ENCODE data around the gene PTPRR.

Gene PTPRR

DNA sequence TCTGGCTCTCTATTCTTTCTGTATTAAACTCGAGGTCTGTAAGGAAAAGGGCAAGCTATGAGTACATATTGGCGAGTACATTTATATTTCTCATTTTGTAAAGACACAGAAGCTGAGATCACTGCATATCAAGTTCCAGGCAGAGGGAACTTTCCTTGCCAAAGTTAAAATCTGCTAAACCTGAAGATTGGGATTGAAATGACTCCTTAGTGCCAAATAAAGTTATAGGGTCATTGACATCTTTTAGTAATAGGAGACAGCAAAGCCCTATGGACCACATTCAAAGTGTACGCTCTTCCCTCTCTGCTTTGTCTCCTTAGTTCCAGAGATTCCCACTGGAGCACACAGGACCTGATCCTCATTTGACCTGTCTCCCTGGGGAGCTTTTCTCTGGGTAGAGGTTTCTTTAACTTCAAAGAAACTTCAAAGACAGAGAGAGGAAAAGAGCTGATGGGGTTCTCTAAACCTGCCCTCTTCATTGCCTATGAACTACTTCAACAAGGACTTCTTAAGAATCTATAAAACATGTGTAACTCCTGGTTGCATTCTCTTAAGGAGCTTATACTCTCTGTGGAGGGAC lies 42.6 kb upstream of the PTPRR start:
- TF ChIP-seq, protein P1, sequence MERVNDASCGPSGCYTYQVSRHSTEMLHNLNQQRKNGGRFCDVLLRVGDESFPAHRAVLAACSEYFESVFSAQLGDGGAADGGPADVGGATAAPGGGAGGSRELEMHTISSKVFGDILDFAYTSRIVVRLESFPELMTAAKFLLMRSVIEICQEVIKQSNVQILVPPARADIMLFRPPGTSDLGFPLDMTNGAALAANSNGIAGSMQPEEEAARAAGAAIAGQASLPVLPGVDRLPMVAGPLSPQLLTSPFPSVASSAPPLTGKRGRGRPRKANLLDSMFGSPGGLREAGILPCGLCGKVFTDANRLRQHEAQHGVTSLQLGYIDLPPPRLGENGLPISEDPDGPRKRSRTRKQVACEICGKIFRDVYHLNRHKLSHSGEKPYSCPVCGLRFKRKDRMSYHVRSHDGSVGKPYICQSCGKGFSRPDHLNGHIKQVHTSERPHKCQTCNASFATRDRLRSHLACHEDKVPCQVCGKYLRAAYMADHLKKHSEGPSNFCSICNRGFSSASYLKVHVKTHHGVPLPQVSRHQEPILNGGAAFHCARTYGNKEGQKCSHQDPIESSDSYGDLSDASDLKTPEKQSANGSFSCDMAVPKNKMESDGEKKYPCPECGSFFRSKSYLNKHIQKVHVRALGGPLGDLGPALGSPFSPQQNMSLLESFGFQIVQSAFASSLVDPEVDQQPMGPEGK (CRISPR knock-in tag; IDR thresholded peaks at IDR 0.05; ENCODE audit: borderline replicate concordance): no peak
- TF ChIP-seq BACH2 (CRISPR knock-in tag; IDR thresholded peaks at IDR 0.05; ENCODE audit: borderline replicate concordance) (no peak), ARNTL (CRISPR knock-in tag; IDR thresholded peaks at IDR 0.05; ENCODE audit: borderline replicate concordance, low read depth) (no peak)
- ATAC-seq: no peak

DNA sequence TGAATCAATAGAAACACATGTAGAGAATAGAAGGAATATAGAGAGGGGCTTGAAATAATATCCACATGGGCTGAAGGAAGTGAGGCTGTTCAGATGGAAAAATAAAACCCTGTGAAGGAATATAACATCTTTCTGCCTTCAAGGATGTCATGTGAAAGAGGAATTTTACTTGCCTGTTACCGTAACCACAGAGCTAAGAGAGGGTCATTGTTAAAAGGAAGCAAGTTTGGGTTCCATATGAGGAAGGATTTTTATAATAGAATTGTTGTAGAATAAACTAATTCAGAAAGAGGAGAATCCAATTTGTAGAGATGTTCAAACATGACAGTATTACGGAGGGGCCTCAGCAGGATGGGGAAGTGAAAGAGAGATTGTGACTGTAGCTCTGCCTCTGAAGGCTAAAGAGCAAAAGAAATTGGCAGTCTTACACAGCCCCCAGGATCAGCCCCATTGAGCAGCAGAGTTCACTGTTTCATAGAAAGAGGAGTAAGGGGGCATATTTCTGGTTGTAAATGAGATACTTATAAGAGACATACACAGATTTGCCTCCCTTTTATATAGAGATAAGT lies 41.8 kb upstream of the PTPRR start:
- no peak for ATAC-seq
- no peak for TF ChIP-seq ZFP3 (CRISPR knock-in tag; IDR thresholded peaks at IDR 0.05)

DNA sequence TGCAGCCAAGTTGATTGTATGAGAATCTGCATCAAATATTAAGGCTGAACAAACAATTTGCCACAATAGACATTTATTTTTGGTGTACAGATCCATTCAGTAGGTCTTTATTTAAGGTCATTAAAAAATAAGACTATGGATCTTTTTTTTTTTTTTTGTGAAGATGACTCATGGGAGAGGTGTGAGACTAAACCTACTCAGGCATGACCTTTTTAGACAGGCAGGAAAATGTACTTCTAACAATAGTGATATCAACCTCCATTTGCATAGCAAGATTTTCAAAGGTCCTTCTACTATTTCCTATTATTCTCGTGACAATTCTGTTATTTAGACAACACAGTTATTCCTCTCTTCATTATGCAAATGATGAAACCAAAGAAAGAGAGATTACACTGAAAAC lies 39.9 kb upstream of the PTPRR start:
- ATAC-seq: no peak
- TF ChIP-seq, protein P2, sequence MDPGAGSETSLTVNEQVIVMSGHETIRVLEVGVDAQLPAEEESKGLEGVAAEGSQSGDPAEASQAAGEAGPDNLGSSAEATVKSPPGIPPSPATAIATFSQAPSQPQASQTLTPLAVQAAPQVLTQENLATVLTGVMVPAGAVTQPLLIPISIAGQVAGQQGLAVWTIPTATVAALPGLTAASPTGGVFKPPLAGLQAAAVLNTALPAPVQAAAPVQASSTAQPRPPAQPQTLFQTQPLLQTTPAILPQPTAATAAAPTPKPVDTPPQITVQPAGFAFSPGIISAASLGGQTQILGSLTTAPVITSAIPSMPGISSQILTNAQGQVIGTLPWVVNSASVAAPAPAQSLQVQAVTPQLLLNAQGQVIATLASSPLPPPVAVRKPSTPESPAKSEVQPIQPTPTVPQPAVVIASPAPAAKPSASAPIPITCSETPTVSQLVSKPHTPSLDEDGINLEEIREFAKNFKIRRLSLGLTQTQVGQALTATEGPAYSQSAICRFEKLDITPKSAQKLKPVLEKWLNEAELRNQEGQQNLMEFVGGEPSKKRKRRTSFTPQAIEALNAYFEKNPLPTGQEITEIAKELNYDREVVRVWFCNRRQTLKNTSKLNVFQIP (CRISPR knock-in tag; IDR thresholded peaks at IDR 0.05; ENCODE audit: borderline replicate concordance, low read depth): no peak
- TF ChIP-seq OSR1 (CRISPR knock-in tag; IDR thresholded peaks at IDR 0.05) (no peak), ESRRG (CRISPR knock-in tag; IDR thresholded peaks at IDR 0.05) (no peak), ZNF70 (CRISPR knock-in tag; IDR thresholded peaks at IDR 0.05) (no peak), TCF4 (CRISPR knock-in tag; IDR thresholded peaks at IDR 0.05; ENCODE audit: borderline replicate concordance) (no peak), TOX (CRISPR knock-in tag; IDR thresholded peaks at IDR 0.05; ENCODE audit: borderline replicate concordance) (no peak), ZFP3 (CRISPR knock-in tag; IDR thresholded peaks at IDR 0.05) (no peak), CSDC2 (CRISPR knock-in tag; IDR thresholded peaks at IDR 0.05) (no peak), ZNF8 (CRISPR knock-in tag; IDR thresholded peaks at IDR 0.05) (no peak), ZFP30 (CRISPR knock-in tag; IDR thresholded peaks at IDR 0.05) (no peak), BACH2 (CRISPR knock-in tag; IDR thresholded peaks at IDR 0.05; ENCODE audit: borderline replicate concordance) (no peak), ZNF565 (CRISPR knock-in tag; conservative IDR thresholded peaks at IDR 0.05; ENCODE audit: low read depth) (no peak), SNAI2 (CRISPR knock-in tag; IDR thresholded peaks at IDR 0.05) (no peak)
- TF ChIP-seq, protein P3, sequence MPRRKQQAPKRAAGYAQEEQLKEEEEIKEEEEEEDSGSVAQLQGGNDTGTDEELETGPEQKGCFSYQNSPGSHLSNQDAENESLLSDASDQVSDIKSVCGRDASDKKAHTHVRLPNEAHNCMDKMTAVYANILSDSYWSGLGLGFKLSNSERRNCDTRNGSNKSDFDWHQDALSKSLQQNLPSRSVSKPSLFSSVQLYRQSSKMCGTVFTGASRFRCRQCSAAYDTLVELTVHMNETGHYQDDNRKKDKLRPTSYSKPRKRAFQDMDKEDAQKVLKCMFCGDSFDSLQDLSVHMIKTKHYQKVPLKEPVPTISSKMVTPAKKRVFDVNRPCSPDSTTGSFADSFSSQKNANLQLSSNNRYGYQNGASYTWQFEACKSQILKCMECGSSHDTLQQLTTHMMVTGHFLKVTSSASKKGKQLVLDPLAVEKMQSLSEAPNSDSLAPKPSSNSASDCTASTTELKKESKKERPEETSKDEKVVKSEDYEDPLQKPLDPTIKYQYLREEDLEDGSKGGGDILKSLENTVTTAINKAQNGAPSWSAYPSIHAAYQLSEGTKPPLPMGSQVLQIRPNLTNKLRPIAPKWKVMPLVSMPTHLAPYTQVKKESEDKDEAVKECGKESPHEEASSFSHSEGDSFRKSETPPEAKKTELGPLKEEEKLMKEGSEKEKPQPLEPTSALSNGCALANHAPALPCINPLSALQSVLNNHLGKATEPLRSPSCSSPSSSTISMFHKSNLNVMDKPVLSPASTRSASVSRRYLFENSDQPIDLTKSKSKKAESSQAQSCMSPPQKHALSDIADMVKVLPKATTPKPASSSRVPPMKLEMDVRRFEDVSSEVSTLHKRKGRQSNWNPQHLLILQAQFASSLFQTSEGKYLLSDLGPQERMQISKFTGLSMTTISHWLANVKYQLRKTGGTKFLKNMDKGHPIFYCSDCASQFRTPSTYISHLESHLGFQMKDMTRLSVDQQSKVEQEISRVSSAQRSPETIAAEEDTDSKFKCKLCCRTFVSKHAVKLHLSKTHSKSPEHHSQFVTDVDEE (CRISPR knock-in tag; IDR thresholded peaks at IDR 0.05): no peak
- TF ChIP-seq, protein P4, sequence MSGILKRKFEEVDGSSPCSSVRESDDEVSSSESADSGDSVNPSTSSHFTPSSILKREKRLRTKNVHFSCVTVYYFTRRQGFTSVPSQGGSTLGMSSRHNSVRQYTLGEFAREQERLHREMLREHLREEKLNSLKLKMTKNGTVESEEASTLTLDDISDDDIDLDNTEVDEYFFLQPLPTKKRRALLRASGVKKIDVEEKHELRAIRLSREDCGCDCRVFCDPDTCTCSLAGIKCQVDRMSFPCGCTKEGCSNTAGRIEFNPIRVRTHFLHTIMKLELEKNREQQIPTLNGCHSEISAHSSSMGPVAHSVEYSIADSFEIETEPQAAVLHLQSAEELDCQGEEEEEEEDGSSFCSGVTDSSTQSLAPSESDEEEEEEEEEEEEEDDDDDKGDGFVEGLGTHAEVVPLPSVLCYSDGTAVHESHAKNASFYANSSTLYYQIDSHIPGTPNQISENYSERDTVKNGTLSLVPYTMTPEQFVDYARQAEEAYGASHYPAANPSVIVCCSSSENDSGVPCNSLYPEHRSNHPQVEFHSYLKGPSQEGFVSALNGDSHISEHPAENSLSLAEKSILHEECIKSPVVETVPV (CRISPR knock-in tag; IDR thresholded peaks at IDR 0.05): no peak

DNA sequence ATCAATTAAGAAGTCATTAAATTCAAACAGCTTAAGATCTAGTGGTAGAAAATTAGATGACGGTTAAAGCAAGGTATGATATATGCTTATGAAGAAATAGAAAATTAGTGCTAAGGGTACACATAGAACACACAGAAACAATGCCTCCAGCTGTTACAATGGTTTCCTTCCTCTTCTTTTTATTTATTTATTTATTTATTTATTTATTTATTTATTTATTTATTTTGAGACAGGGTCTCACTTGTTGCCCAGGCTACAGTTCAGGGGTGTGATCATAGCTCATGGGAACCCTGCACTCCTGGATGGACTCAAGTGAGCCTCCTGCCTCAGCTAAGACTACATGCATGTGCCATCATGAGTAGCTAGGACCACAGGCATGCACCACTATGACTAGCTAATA lies 34.9 kb upstream of the PTPRR start:
- ATAC-seq: no peak
- TF ChIP-seq ZC3H10 (CRISPR knock-in tag; IDR thresholded peaks at IDR 0.05) (no peak), SNAI2 (CRISPR knock-in tag; IDR thresholded peaks at IDR 0.05) (no peak), ESRRG (CRISPR knock-in tag; IDR thresholded peaks at IDR 0.05) (no peak), RARB (CRISPR knock-in tag; IDR thresholded peaks at IDR 0.05) (no peak), ZFP30 (CRISPR knock-in tag; IDR thresholded peaks at IDR 0.05) (no peak), TOX (CRISPR knock-in tag; IDR thresholded peaks at IDR 0.05; ENCODE audit: borderline replicate concordance) (no peak), ZNF8 (CRISPR knock-in tag; IDR thresholded peaks at IDR 0.05) (no peak), GLIS3 (CRISPR knock-in tag; IDR thresholded peaks at IDR 0.05) (no peak), CSDC2 (CRISPR knock-in tag; IDR thresholded peaks at IDR 0.05) (no peak), ISL1 (CRISPR knock-in tag; IDR thresholded peaks at IDR 0.05) (no peak)
- TF ChIP-seq, protein P3 (CRISPR knock-in tag; IDR thresholded peaks at IDR 0.05): no peak
- TF ChIP-seq, protein P5, sequence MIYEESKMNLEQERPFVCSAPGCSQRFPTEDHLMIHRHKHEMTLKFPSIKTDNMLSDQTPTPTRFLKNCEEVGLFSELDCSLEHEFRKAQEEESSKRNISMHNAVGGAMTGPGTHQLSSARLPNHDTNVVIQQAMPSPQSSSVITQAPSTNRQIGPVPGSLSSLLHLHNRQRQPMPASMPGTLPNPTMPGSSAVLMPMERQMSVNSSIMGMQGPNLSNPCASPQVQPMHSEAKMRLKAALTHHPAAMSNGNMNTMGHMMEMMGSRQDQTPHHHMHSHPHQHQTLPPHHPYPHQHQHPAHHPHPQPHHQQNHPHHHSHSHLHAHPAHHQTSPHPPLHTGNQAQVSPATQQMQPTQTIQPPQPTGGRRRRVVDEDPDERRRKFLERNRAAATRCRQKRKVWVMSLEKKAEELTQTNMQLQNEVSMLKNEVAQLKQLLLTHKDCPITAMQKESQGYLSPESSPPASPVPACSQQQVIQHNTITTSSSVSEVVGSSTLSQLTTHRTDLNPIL (CRISPR knock-in tag; IDR thresholded peaks at IDR 0.05; ENCODE audit: low read depth): no peak
- TF ChIP-seq, protein P1 (CRISPR knock-in tag; IDR thresholded peaks at IDR 0.05; ENCODE audit: borderline replicate concordance): no peak

Data from SK-N-SH treated with all-trans-retinoic acid at 6 μM for 48 hours (cell line).